Measurements from ENCODE around the gene SLC25A29. TPM values are rescaled to one million over a fixed set of nuclear protein-coding genes. Genes with fewer than 3 reads are reported as not detected.

The SLC25A29 gene
- total and polyA plus RNA-seq, 2 donors (not counting 1 experiment from before 2014, with no cell fraction given): 6.2 to 24.1 TPM

GRCh38 chr14:100275214-100275613 is 31.0 kb downstream of the SLC25A29 start:
- Histone ChIP-seq H3K4me1 (ENCODE audit: control insufficient read depth, extremely low read depth, insufficient read depth, low read length) (peaks cover 2% of the 10 kb centered on the region), H3K4me3 (replicated peaks in 1 of 4; ENCODE audit: control extremely low read depth in 1 of 4, insufficient read depth in 1 of 4, low read depth in 3 of 4, low read length in 4 of 4) (no peak overlapping the region), H3K4me2 (ENCODE audit: extremely low read depth, insufficient read depth, low read length) (no peak overlapping the region), H3K36me3 (ENCODE audit: control insufficient read depth, insufficient read depth, low read length) (no peaks in the 10 kb centered on the region), H2AFZ (ENCODE audit: low read length) (no peak overlapping the region), H3K79me2 (ENCODE audit: control insufficient read depth, insufficient read depth, low read length) (peaks cover 60% of the 10 kb centered on the region), H3K27me3 (ENCODE audit: control insufficient read depth, insufficient read depth, low read length) (no peaks in the 10 kb centered on the region), H4K20me1 (ENCODE audit: control insufficient read depth, extremely low read depth, insufficient read depth, low read length) (no peaks in the 10 kb centered on the region), H3K27ac (ENCODE audit: insufficient read depth, low read length) (no peak overlapping the region), H3K9ac (ENCODE audit: insufficient read depth, low read length) (no peak overlapping the region), H3K9me3 (ENCODE audit: control insufficient read depth, insufficient read depth, low read depth, low read length) (no peaks in the 10 kb centered on the region)
- TF ChIP-seq EZH2 (IDR thresholded peaks at IDR 0.05; ENCODE audit: low read length, missing control alignments) (no peak), CTCF (conservative IDR thresholded peaks at IDR 0.05 in 1 of 2, IDR thresholded peaks at IDR 0.05 in 1 of 2; ENCODE audit: low read depth in 1 of 2, low read length in 2 of 2) (no peak)
- DNase-seq (ENCODE audit: low read depth in 2 of 2): no peak

GRCh38 chr14:100274250-100274649 is 32.0 kb downstream of the SLC25A29 start:
- Histone ChIP-seq H3K4me1 (ENCODE audit: control insufficient read depth, extremely low read depth, insufficient read depth, low read length) (peaks cover 2% of the 10 kb centered on the region), H3K4me2 (ENCODE audit: extremely low read depth, insufficient read depth, low read length) (no peak overlapping the region), H3K9me3 (ENCODE audit: control insufficient read depth, insufficient read depth, low read depth, low read length) (no peaks in the 10 kb centered on the region), H3K36me3 (ENCODE audit: control insufficient read depth, insufficient read depth, low read length) (no peaks in the 10 kb centered on the region), H4K20me1 (ENCODE audit: control insufficient read depth, extremely low read depth, insufficient read depth, low read length) (no peaks in the 10 kb centered on the region), H3K79me2 (ENCODE audit: control insufficient read depth, insufficient read depth, low read length) (peaks cover 55% of the 10 kb centered on the region), H3K4me3 (replicated peaks in 1 of 4; ENCODE audit: control extremely low read depth in 1 of 4, insufficient read depth in 1 of 4, low read depth in 3 of 4, low read length in 4 of 4) (no peak overlapping the region), H2AFZ (ENCODE audit: low read length) (no peak overlapping the region), H3K27ac (ENCODE audit: insufficient read depth, low read length) (no peak overlapping the region), H3K27me3 (ENCODE audit: control insufficient read depth, insufficient read depth, low read length) (no peaks in the 10 kb centered on the region), H3K9ac (ENCODE audit: insufficient read depth, low read length) (no peak overlapping the region)
- TF ChIP-seq EZH2 (IDR thresholded peaks at IDR 0.05; ENCODE audit: low read length, missing control alignments) (no peak), CTCF (conservative IDR thresholded peaks at IDR 0.05 in 1 of 2, IDR thresholded peaks at IDR 0.05 in 1 of 2; ENCODE audit: low read depth in 1 of 2, low read length in 2 of 2) (no peak)
- DNase-seq (ENCODE audit: low read depth in 2 of 2): no peak

DNA sequence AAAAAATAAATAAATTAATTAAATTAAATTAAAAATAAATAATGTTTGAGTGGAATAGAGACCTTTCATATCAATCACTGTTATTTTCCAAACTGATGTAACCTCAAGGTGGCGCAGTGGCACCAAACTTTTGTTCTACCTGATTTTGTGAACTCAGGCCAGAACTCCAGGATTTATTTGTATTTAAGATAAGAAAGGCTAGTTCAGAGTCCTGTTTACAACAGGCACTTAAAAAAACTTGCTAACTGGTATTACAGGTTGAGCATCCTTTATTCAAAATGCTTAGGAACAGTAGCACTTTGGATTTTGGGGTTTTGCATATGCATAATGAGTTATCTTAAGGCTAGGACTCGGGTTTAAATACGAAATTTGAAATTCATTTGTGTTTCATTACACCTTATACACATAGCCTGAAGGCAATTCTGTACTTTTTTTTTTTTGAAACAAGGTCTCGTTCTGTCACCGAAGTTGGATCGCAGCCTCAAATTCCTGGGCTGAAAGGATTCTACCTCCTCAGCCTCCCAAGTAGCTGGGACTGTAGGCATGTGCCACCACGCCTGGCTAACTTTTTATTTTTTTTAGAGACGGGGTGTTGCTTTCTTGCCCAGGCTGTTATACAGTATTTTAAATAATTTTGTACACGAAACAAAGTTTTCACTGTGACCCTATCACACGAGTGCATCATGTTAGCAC is 34.9 kb downstream of the SLC25A29 start:
- peaks cover 75% of the 10 kb centered on the region for H3K79me2 ChIP-seq (ENCODE audit: control insufficient read depth, insufficient read depth, low read length)
- peaks cover 1% of the 10 kb centered on the region for H4K20me1 ChIP-seq (ENCODE audit: control insufficient read depth, extremely low read depth, insufficient read depth, low read length)
- no peak overlapping the region for H3K9ac ChIP-seq (ENCODE audit: insufficient read depth, low read length)
- H3K4me3 ChIP-seq (replicated peaks in 1 of 4; ENCODE audit: control extremely low read depth in 1 of 4, insufficient read depth in 1 of 4, low read depth in 3 of 4, low read length in 4 of 4): no peak overlapping the region
- no peaks in the 10 kb centered on the region for H3K4me1 ChIP-seq (ENCODE audit: control insufficient read depth, extremely low read depth, insufficient read depth, low read length)
- peak in 1 of 2 donors; percentile 17 for DNase-seq (ENCODE audit: low read depth in 2 of 2)
- H3K4me2 ChIP-seq (ENCODE audit: extremely low read depth, insufficient read depth, low read length): no peak overlapping the region
- no peaks in the 10 kb centered on the region for H3K36me3 ChIP-seq (ENCODE audit: control insufficient read depth, insufficient read depth, low read length)
- no peak overlapping the region for H3K27ac ChIP-seq (ENCODE audit: insufficient read depth, low read length)
- no peaks in the 10 kb centered on the region for H3K9me3 ChIP-seq (ENCODE audit: control insufficient read depth, insufficient read depth, low read depth, low read length)
- no peaks in the 10 kb centered on the region for H3K27me3 ChIP-seq (ENCODE audit: control insufficient read depth, insufficient read depth, low read length)
- TF ChIP-seq EZH2 (IDR thresholded peaks at IDR 0.05; ENCODE audit: low read length, missing control alignments): no peak
- peak in 1 of 2 donors; percentile 26 for TF ChIP-seq CTCF (conservative IDR thresholded peaks at IDR 0.05 in 1 of 2, IDR thresholded peaks at IDR 0.05 in 1 of 2; ENCODE audit: low read depth in 1 of 2, low read length in 2 of 2)
- H2AFZ ChIP-seq (ENCODE audit: low read length): no peak overlapping the region
